GM12878 (cell line): ENCODE data around the gene NOS1AP. TPM values are rescaled to one million over a fixed set of nuclear protein-coding genes. Genes with fewer than 3 reads are reported as not detected.

ENCODE experiments used
- ATAC-seq: fragments of 200-7000 bp; cut with Tn5 transposase; 3 replicates; pipeline ENCODE4 v1.9.1; 2020; ENCODE audit warnings: mild to moderate bottlenecking, moderate library complexity
- BruUV-seq: library from RNA; stranded (reverse); fragments of 400-500 nt; replicated peaks from 2 replicates; lab custom pipeline; 2021; lab: Mats Ljungman, UMichigan
- CTCF ChIA-PET: fragments of 300-600 bp; sonication (Branson Sonifier 250); formaldehyde crosslinking; extraction: SDS; loops from one replicate; lab custom pipeline; 2021; ENCODE audit warnings: inconsistent platforms; lab: Yijun Ruan, JAX
- POLR2A ChIA-PET: fragments of 350-600 bp; formaldehyde crosslinking; extraction: SDS; loops from one replicate; lab custom pipeline; 2021; ENCODE audit warnings: inconsistent platforms; lab: Charles Lee
- RAD21 ChIA-PET: fragments of 300-600 bp; sonication (Branson Sonifier 250); formaldehyde crosslinking; loops from one replicate; lab custom pipeline; 2023; ENCODE audit warnings: antibody characterized with exemption; ENCODE audit not compliant: unreplicated experiment; lab: Charles Lee
- SMC1A ChIA-PET: fragments of 300-600 bp; sonication (Branson Sonifier 250); formaldehyde crosslinking; loops from one replicate; lab custom pipeline; 2023; ENCODE audit not compliant: unreplicated experiment, uncharacterized antibody; lab: Charles Lee
- DNase-seq: peaks from one replicate; pipeline ENCODE4 v3.0.0-alpha.2; 2011; ENCODE audit warnings: low read depth, low spot score
- FAIRE-seq: peaks from 3 replicates; lab custom pipeline; 2011; peaks lifted over from hg19 to GRCh38; lab: Jason Lieb, UNC
- H2AFZ ChIP-seq: 2 replicates; pipeline ENCODE4 v1.6.0; 2011; ENCODE audit warnings: low read depth, low read length, control low read depth; ENCODE audit not compliant: control insufficient read depth
- H3K27ac ChIP-seq: 2 replicates; pipeline ENCODE4 v1.5.1; 2011; ENCODE audit warnings: control low read depth; ENCODE audit not compliant: control insufficient read depth, insufficient read depth
- H3K27me3 ChIP-seq, 2 experiments: replicated peaks in 1 of 2; 2 replicates each; pipeline versions ENCODE4 v1.6.0 to v1.6.1; 2011; ENCODE audit warnings: low read length in 1 of 2; ENCODE audit not compliant: control insufficient read depth in 2 of 2, insufficient read depth in 2 of 2
- H3K36me3 ChIP-seq, 2 experiments: 2 replicates each; pipeline ENCODE4 v1.5.1; 2011; ENCODE audit warnings: low read length in 1 of 2; ENCODE audit not compliant: control insufficient read depth in 2 of 2, insufficient read depth in 2 of 2
- H3K4me1 ChIP-seq: 2 replicates; pipeline ENCODE4 v1.6.1; 2011; ENCODE audit warnings: mild to moderate bottlenecking, low read length, moderate library complexity, mixed read lengths; ENCODE audit not compliant: control insufficient read depth, insufficient read depth
- H3K4me2 ChIP-seq: 2 replicates; pipeline ENCODE4 v1.6.0; 2011; ENCODE audit warnings: control low read depth; ENCODE audit not compliant: control insufficient read depth, insufficient read depth
- H3K4me3 ChIP-seq: fragments of 200-600 bp; sonication (generic); 2 replicates; pipeline ENCODE4 v1.5.1; 2016
- H3K79me2 ChIP-seq: 2 replicates; pipeline ENCODE4 v1.6.0; 2011; ENCODE audit warnings: low read length; ENCODE audit not compliant: control insufficient read depth, insufficient read depth
- H3K9ac ChIP-seq: 2 replicates; pipeline ENCODE4 v1.8.0; 2011; ENCODE audit warnings: low read length, control low read depth, mixed read lengths; ENCODE audit not compliant: control insufficient read depth, insufficient read depth
- H3K9me3 ChIP-seq: replicated peaks from 3 replicates; pipeline ENCODE4 v1.5.1; 2011; ENCODE audit warnings: mild to moderate bottlenecking, low read length; ENCODE audit not compliant: control insufficient read depth, insufficient read depth
- H4K20me1 ChIP-seq: 2 replicates; pipeline ENCODE4 v1.6.0; 2011; ENCODE audit not compliant: control insufficient read depth, insufficient read depth
- PAX8 ChIP-seq: fragments of 450-650 bp; IDR thresholded peaks from 2 replicates; pipeline ENCODE4 v1.6.1; 2017; ENCODE audit warnings: mild to moderate bottlenecking, moderate library complexity
- RAD21 ChIP-seq: IDR thresholded peaks from 2 replicates; pipeline ENCODE4 v1.6.1; 2011; ENCODE audit warnings: mild to moderate bottlenecking, low read depth, low read length, moderate library complexity; ENCODE audit not compliant: insufficient read depth
- SMC3 ChIP-seq: IDR thresholded peaks from 2 replicates; pipeline ENCODE4 v1.6.1; 2011; ENCODE audit warnings: low read length, improper control_type of control experiment, borderline replicate concordance
- WGBS: methylation state at CpG from one replicate; pipeline ENCODE4 v1.1.6; 2016; ENCODE audit warnings: low lambda C conversion rate; ENCODE audit not compliant: insufficient replicate concordance, insufficient coverage; ENCODE audit errors: missing lambda C conversion rate; 5-methylcytosine and 5-hydroxymethylcytosine counted together
- in situ Hi-C: fragments of 300-500 bp; cut with MboI; formaldehyde crosslinking; loops from 9 replicates; pipeline ENCODE4 v1.14.3; 2018; ENCODE audit warnings: mixed read lengths
- intact Hi-C: fragments of 100-400 bp; cut with micrococcal nuclease; formaldehyde crosslinking; loops from one replicate; pipeline ENCODE4 v1.14.2; 2022; ENCODE audit not compliant: unreplicated experiment
- polyA plus RNA-seq, 11 experiments: library from polyadenylated mRNA; depleted of rRNA in 4 of 11; unstranded in 6 of 11; stranded (reverse) in 5 of 11; fragments of >200 nt; fragmentation: Nextera tagmentation in 4 of 11; fragmentation: Illumina TruSeq in 1 of 11; extraction: Ambion mirVana in 4 of 11; extraction: Trizol in 1 of 11; gene quantifications; 1 replicate in 1 of 11; 2 replicates in 10 of 11; pipeline versions ENCODE4 v1.2.1 to v1.2.3, GENCODE V29; 2011 to 2016; ENCODE audit warnings: inconsistent platforms in 2 of 11, missing spikeins in 2 of 11, low read depth in 1 of 11
- total RNA-seq, 4 experiments: library from RNA; depleted of rRNA in 3 of 4; stranded (reverse); fragments of >200 nt in 3 of 4; fragmentation: Illumina TruSeq in 1 of 4; extraction: Trizol in 1 of 4; gene quantifications; 2 replicates each; pipeline versions ENCODE4 v1.2.1 to v1.2.3, GENCODE V29; 2013 to 2021
- TF ChIP-seq, protein P1 (sequence below), 3 experiments: IDR thresholded peaks in 2 of 3; conservative IDR thresholded peaks in 1 of 3; 2 replicates each; pipeline ENCODE4 v1.5.1; 2011; ENCODE audit warnings: low read depth in 3 of 3, low read length in 3 of 3, mild to moderate bottlenecking in 3 of 3, control low read depth in 2 of 3, moderate library complexity in 2 of 3, inconsistent platforms in 1 of 3, mixed read lengths in 1 of 3; ENCODE audit not compliant: control insufficient read depth in 2 of 3, insufficient read depth in 1 of 3; ENCODE audit errors: extremely low read depth in 1 of 3

NOS1AP gene
- total and polyA plus RNA-seq, 10 of the 15 experiments (the other 5 are each of a cell fraction or from before 2014, with no cell fraction given) = 0.03 to 0.15 TPM; not detected in 8

DNA sequence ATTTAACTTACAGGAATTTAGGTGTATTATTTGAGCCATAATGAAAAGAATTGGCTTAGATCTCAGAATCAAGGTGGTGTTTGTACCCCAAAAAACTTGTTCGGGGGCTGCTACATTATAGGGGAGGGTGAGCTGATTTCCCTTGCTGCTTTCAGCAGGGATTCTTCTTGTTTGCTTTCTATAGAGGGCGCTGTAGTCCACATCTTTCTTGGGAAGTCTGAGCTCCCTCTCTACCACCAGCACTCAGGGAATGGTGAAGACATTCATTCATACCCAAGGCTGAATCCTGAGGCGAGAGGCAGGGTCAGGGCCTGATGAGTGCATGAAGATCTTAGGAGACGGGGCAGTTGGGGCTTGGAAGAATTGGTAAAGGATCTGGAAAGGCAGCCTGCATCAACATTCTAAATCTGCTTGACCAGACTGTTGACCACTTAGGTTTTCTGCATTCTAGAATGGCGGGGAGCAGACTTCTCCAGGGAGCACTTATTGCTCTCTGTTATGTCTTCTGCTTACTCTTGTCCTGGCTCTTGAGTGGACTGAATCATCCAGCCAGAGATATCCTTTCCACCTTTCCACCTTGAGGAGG, 288.3 kb downstream of the NOS1AP start:
- Histone ChIP-seq H4K20me1 (no peaks in the 10 kb centered on the region), H3K36me3 (no peaks in the 10 kb centered on the region), H3K9ac (no peak overlapping the region), H3K9me3 (no peaks in the 10 kb centered on the region), H3K27me3 (no peaks in the 10 kb centered on the region; a peak in 1 of 4 replicates), H2AFZ (no peak overlapping the region), H3K4me1 (peaks cover 17% of the 10 kb centered on the region), H3K4me3 (no peak overlapping the region), H3K27ac (no peak overlapping the region)
- CTCF ChIA-PET = interaction anchor here (0.6 to 4.2 kb wide), 33 partner anchors 8 to 958 kb away, joined by 3 to 126 read pairs (median 5); no protein-coding TSS in a partner anchor
- FAIRE-seq = no peak
- DNase-seq = no peak
- intact Hi-C loops (loop anchor here (1.0 to 5.0 kb wide), 3 partner anchors 35 to 445 kb away; partner anchors contain the start of gene UHMK1), in situ Hi-C loops (no loop called here)
- no TSS peak for BruUV-seq
- ATAC-seq = peak; percentile 21; the same call in 2 of the 3 replicates
- WGBS = 26% methylated on average over 4 of the region's 5 CpGs
- SMC1A ChIA-PET = interaction anchor here (0.5 to 5.2 kb wide), 17 partner anchors 10 to 750 kb away, joined by 3 to 84 read pairs (median 3); partner anchors contain the start of gene C1orf226
- POLR2A ChIA-PET = interaction anchor here (0.6 kb wide), 1 partner anchor 231 kb away, joined by 3 read pairs; no protein-coding TSS in a partner anchor
- TF ChIP-seq RAD21 = peak; percentile 60
- TF ChIP-seq PAX8 = no peak
- peak; percentile 37; the same call in 1 of the 2 replicates for TF ChIP-seq SMC3
- TF ChIP-seq, protein P1, sequence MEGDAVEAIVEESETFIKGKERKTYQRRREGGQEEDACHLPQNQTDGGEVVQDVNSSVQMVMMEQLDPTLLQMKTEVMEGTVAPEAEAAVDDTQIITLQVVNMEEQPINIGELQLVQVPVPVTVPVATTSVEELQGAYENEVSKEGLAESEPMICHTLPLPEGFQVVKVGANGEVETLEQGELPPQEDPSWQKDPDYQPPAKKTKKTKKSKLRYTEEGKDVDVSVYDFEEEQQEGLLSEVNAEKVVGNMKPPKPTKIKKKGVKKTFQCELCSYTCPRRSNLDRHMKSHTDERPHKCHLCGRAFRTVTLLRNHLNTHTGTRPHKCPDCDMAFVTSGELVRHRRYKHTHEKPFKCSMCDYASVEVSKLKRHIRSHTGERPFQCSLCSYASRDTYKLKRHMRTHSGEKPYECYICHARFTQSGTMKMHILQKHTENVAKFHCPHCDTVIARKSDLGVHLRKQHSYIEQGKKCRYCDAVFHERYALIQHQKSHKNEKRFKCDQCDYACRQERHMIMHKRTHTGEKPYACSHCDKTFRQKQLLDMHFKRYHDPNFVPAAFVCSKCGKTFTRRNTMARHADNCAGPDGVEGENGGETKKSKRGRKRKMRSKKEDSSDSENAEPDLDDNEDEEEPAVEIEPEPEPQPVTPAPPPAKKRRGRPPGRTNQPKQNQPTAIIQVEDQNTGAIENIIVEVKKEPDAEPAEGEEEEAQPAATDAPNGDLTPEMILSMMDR (IDR thresholded peaks at IDR 0.05 in 2 of 3, conservative IDR thresholded peaks at IDR 0.05 in 1 of 3; ENCODE audit: control insufficient read depth in 2 of 3, extremely low read depth in 1 of 3, insufficient read depth in 1 of 3, low read depth in 3 of 3, low read length in 3 of 3) = peak; percentile 44 to 60 (median 53); a peak in 5 of 6 replicates
- TF ChIP-seq, all 136 proteins: peak for 3
- H3K4me2 ChIP-seq = no peak overlapping the region
- no peaks in the 10 kb centered on the region for H3K79me2 ChIP-seq
- RAD21 ChIA-PET = interaction anchor here (1.0 to 4.3 kb wide), 11 partner anchors 8 to 443 kb away, joined by 3 to 83 read pairs (median 4); partner anchors contain the start of gene SPATA46
